IPS DF 4.7 (cell line): ENCODE results near the gene RYR3.

ENCODE experiments used
- DNase-seq: peaks from one replicate; pipeline ENCODE4 v3.0.0-alpha.2; 2013; ENCODE audit warnings: low spot score; ENCODE audit errors: extremely low read depth

The RYR3 gene

GRCh38 chr15:33310481-33311311 lies at the start of gene RYR3:
RYR3 (plus strand) TSS chr15:33310967; CDS start chr15:33311046, 79 bp downstream.
- no peak for DNase-seq

GRCh38 chr15:33262306-33262705 lies 48.5 kb upstream of the RYR3 start:
- no peak for DNase-seq

DNA sequence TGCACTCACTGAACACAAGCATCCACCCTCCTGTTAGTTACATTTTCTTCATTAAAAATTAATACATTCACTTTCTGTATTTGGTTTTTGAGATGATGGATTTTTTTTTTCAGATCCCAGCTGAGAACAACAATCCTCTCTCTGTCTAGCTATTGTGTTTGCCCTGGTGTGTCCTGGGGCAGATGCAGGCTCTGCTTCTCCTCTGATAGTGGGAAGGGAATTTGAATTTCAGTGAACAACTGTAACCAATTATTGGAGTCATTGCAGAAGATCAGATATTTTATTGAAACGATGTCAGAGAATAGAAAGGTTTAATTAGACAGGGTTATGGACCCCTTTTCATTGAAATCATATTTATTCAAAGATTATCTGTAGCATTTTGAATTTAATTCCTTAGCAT lies 33.1 kb upstream of the RYR3 start:
- no peak for DNase-seq

DNA sequence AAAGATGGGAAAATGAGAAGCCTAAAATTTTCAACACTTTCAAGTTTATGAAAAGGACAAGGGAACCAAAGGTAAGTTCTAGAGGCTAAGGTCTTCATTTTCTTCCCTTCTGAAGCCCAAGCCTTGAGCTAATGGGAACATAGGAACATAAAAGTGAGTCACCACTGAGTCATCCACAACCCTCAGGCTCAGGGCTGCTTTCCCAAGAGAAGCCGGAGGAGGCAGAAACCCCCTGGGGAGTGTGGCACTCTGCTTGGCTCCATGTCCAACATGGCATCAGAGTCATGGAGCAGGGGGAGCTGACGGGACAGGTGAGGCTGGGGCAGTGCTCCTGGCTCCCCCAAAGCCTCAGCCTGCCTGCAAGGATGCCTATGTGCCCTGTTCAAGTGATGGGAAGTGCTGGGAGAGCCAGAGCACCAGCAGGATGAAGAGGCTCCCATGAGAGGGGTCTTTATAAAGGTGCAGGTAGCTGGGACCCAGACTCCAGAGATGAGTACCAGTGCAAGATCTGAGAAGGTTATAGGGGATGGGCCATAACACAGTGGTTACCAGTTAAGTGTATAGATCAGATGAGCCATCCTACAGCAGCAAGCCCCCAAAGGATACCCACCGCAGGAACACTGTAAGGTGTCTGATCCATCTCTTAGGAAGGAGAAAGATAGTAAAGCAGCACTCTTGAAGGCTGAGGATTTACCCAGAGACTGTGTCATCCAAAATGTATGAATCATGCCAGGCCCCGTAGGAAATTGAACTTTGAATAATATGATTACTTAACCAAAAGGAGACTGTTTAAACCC lies 31.8 kb upstream of the RYR3 start:
- DNase-seq = peak; percentile 36

GRCh38 chr15:33279613-33280205 lies 31.1 kb upstream of the RYR3 start:
- DNase-seq = no peak

DNA sequence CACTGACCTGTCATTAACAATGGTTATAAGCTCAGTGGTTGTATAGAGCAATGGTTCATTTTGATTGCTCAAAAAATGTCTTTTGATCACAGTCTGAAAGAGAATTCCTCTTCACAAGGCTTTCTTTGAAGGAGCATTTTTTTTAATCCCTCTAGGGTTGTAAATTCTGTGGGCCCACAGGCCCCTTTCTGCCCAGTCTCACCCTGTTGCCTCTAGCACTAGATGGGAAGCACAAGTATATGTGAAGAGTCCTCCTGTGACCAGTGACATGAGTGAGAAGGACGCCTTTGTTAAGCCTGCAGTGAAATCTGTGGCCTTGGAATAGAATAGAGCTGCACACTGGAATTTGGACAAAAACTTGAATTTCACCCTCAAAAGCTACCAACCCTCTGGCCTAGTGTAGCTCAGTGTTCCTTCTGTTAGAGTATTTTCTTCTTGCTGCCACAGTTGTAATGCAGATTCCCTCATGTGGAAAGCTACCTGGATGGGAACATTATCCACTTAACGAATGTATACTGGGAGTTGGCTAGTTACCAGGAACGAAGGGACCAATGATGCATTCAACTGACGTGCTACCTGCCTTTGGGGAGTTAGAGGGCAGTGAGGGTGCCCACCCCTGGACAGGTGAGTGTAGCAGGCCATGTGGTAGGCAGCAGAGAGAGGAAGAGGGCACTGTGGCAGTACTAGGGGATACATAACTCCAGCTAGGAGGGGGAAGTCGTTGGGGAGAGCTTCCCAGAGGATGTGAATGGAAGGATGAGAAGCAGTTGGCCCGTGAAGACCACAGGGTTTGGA lies 28.3 kb upstream of the RYR3 start:
- no peak for DNase-seq

GRCh38 chr15:33283576-33283975 lies 27.2 kb upstream of the RYR3 start:
- DNase-seq = no peak

DNA sequence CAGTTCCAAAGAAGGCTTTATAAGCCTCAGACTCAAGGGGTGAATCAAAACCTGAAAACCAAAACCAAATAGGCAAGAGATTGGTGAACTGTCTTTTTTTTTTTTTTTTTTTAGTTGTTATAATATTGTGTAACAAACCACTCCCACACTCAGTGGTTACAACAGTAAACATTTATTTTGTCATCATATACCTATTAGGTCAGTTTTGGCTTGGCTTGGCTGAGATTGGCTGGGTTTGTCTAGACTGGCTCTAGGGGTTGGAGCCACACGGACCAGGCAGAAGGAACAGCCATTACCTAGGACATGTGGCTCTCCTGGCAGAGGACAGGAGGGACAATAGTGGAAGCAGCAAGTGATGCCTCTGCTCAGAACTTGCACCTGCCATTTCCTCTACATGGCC lies 26.4 kb upstream of the RYR3 start:
- no peak for DNase-seq

- peak; percentile 58 for DNase-seq
Observed at GRCh38 chr15:33292717-33293307, 18.0 kb upstream of the RYR3 start.

DNA sequence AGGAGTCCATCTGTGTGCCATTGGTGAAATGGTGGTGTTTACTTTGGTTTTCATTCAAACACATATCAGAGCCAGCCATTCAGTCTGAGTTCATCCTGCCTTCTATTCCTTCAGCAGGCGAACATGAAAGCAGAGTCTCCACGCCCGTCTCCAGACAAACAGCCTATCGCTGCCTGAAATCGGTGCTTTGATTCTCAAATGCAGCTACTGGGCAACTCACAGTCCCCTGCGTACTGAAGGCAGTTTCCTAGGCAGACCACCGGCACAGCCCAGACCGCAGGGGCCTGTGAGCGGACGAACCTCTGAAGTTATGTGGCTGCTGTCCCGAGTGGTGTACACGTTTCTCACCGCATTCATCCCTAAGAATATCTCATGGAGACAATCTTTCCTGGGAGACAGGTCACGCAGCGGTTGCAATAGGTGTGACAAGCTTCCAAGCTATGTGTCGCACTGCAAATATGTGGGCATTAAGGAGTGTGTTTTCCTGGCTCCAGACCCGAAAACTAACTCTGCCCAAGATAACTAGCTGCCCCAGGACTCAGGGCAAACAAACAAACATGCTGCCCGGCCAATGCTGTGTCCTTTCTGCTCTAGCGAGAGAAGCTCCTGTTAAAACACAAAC lies 16.9 kb upstream of the RYR3 start:
- DNase-seq = no peak

GRCh38 chr15:33296050-33296449 lies 14.7 kb upstream of the RYR3 start:
- DNase-seq = no peak

GRCh38 chr15:33296856-33297255 lies 13.9 kb upstream of the RYR3 start:
- no peak for DNase-seq

- DNase-seq = no peak
Observed at GRCh38 chr15:33298631-33299030, 12.1 kb upstream of the RYR3 start.

GRCh38 chr15:33304924-33305323 lies 5.8 kb upstream of the RYR3 start:
- no peak for DNase-seq

GRCh38 chr15:33309602-33310276 lies 1.0 kb upstream of the RYR3 start:
- DNase-seq = peak; percentile 30

DNA sequence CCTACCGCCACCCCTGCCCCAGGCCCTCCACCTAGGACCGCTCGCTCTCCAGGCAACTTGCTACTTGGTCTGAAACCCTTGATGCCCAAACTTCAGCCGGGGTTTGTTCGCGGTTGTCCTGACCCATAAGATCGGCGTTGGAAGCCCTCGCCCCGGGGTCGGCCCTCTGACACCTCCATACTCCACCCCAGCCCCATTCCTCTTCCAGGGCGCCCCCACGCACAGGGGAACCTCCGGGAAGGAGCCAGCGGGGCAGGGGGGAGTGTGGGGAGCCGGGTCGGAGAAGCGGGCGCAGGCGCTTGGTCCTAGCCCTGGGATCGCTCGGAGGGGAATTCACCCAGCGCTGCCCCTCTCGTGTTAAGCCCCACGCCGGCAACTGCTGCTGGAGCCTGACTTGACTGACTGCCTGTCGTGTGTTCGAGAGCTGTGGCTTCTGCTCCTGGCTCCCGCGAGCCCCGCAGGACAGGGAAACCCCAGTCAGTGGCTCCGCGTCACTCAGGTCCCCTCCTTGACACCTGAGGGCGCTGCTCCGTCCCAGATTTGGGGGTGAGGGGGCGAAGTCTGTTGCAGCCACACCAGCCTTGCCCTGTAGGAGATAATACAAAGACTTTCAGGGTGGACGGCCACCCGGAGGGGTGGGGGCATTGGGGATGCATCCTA lies 675 bp downstream of the RYR3 start:
- DNase-seq = no peak

GRCh38 chr15:33313491-33313890 lies 2.7 kb downstream of the RYR3 start:
- no peak for DNase-seq

DNA sequence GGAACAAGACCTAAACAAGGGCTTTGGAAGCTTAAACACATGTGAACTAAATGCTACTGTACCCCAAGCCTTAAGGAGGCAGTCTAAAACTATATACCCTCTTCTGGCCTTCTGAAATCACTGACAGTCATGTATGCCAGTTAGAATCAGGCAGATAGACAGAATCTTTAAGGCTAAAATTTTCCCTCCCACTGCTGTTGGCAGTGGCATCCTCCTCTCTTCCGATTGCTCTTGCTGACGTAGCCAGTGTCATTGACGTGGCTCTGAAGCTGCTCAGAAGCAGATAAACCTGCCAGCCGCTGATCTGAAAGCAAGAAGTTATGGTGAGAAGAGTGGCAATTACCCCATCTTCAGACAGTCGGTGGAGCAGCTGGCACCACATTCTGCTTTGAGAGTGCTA lies 3.3 kb downstream of the RYR3 start:
- no peak for DNase-seq

- DNase-seq = no peak
Observed at GRCh38 chr15:33315044-33315443, 4.3 kb downstream of the RYR3 start.
